ENCODE data around the gene MYH9. TPM values are rescaled to one million over a fixed set of nuclear protein-coding genes. Genes with fewer than 3 reads are reported as not detected.

The MYH9 gene
- polyA plus RNA-seq, 1 donor from 2014 or later = 7.1 TPM

GRCh38 chr22:36364255-36365019 lies 23.3 kb downstream of the MYH9 start:
- H3K27ac ChIP-seq (ENCODE audit: low read length) = no peak overlapping the region
- H3K4me3 ChIP-seq (ENCODE audit: low read length) = no peak overlapping the region
- no peaks in the 10 kb centered on the region for H3K27me3 ChIP-seq (ENCODE audit: insufficient read depth, low read depth, low read length)
- no peaks in the 10 kb centered on the region for H3K9me3 ChIP-seq (ENCODE audit: low read length)
- no peaks in the 10 kb centered on the region for H4K20me1 ChIP-seq (ENCODE audit: insufficient read depth)
- peaks cover 25% of the 10 kb centered on the region for H3K79me2 ChIP-seq (replicated peaks; ENCODE audit: insufficient read depth, low read length)
- no peak overlapping the region for H3K4me2 ChIP-seq (ENCODE audit: low read length)
- H3F3A ChIP-seq (ENCODE audit: insufficient read depth, low read length, poor library complexity, severe bottlenecking) = no peaks in the 10 kb centered on the region
- no peak for TF ChIP-seq CTCF (IDR thresholded peaks at IDR 0.05; ENCODE audit: poor library complexity, severe bottlenecking)
- TF ChIP-seq SMC3 (conservative IDR thresholded peaks at IDR 0.05; ENCODE audit: poor library complexity) = no peak
- no peak for TF ChIP-seq REST (IDR thresholded peaks at IDR 0.05; ENCODE audit: borderline replicate concordance)
- TF ChIP-seq EP300 (conservative IDR thresholded peaks at IDR 0.05; ENCODE audit: poor library complexity, severe bottlenecking) = no peak
- no peak for TF ChIP-seq POLR2AphosphoS5 (IDR thresholded peaks at IDR 0.05)
- no peak for TF ChIP-seq MXI1 (conservative IDR thresholded peaks at IDR 0.05; ENCODE audit: poor library complexity, severe bottlenecking)
- no peak for TF ChIP-seq EZH2 (IDR thresholded peaks at IDR 0.05; ENCODE audit: borderline replicate concordance, insufficient read depth, low read length, poor library complexity, severe bottlenecking)
- TF ChIP-seq RAD21 (conservative IDR thresholded peaks at IDR 0.05) = no peak
- no peak for TF ChIP-seq TAF1 (IDR thresholded peaks at IDR 0.05; ENCODE audit: low read depth)
- H3K9me2 ChIP-seq (ENCODE audit: insufficient read depth, low read length) = no peaks in the 10 kb centered on the region
- no peaks in the 10 kb centered on the region for H3K36me3 ChIP-seq (ENCODE audit: insufficient read depth, low read length)
- H2AFZ ChIP-seq (ENCODE audit: low read depth, low read length) = no peak overlapping the region
- H3K9ac ChIP-seq (ENCODE audit: low read length) = no peak overlapping the region

- Histone ChIP-seq H3K9me3 (ENCODE audit: low read length) (no peaks in the 10 kb centered on the region), H3K4me2 (ENCODE audit: low read length) (no peak overlapping the region), H3K36me3 (ENCODE audit: insufficient read depth, low read length) (no peaks in the 10 kb centered on the region), H3K4me3 (ENCODE audit: low read length) (no peak overlapping the region), H3K27ac (ENCODE audit: low read length) (no peak overlapping the region), H3K9me2 (ENCODE audit: insufficient read depth, low read length) (no peaks in the 10 kb centered on the region), H2AFZ (ENCODE audit: low read depth, low read length) (no peak overlapping the region), H3K9ac (ENCODE audit: low read length) (no peak overlapping the region), H3K27me3 (ENCODE audit: insufficient read depth, low read depth, low read length) (no peaks in the 10 kb centered on the region), H3K79me2 (replicated peaks; ENCODE audit: insufficient read depth, low read length) (peaks cover 29% of the 10 kb centered on the region), H3F3A (ENCODE audit: insufficient read depth, low read length, poor library complexity, severe bottlenecking) (no peaks in the 10 kb centered on the region), H4K20me1 (ENCODE audit: insufficient read depth) (no peaks in the 10 kb centered on the region)
- TF ChIP-seq EZH2 (IDR thresholded peaks at IDR 0.05; ENCODE audit: borderline replicate concordance, insufficient read depth, low read length, poor library complexity, severe bottlenecking) (no peak), REST (IDR thresholded peaks at IDR 0.05; ENCODE audit: borderline replicate concordance) (no peak), SMC3 (conservative IDR thresholded peaks at IDR 0.05; ENCODE audit: poor library complexity) (no peak)
Observed at GRCh38 chr22:36363349-36363981, 24.3 kb downstream of the MYH9 start.
